ENCODE data around the gene LRRC47.

LRRC47 gene

GRCh38 chr1:3787349-3787715 lies 9.0 kb downstream of the LRRC47 start:
- peak in 1 of 4 experiments; percentile 34 for DNase-seq (ENCODE audit: low read depth in 4 of 4, low spot score in 1 of 4)

GRCh38 chr1:3786468-3787348 lies 9.6 kb downstream of the LRRC47 start:
- no peak for DNase-seq (ENCODE audit: low read depth in 4 of 4, low spot score in 1 of 4)

GRCh38 chr1:3785456-3786157 lies 10.7 kb downstream of the LRRC47 start:
- DNase-seq (ENCODE audit: low read depth in 4 of 4, low spot score in 1 of 4): no peak

GRCh38 chr1:3785045-3785444 lies 11.3 kb downstream of the LRRC47 start:
- DNase-seq (ENCODE audit: low read depth in 4 of 4, low spot score in 1 of 4): no peak

- DNase-seq (ENCODE audit: low read depth in 4 of 4, low spot score in 1 of 4): no peak
Measured at GRCh38 chr1:3783651-3784474, 12.4 kb downstream of the LRRC47 start.

GRCh38 chr1:3780901-3781300 lies 15.4 kb downstream of the LRRC47 start:
- no peak for DNase-seq (ENCODE audit: low read depth in 4 of 4, low spot score in 1 of 4)

GRCh38 chr1:3779912-3780416 lies 16.3 kb downstream of the LRRC47 start:
- DNase-seq (ENCODE audit: low read depth in 4 of 4, low spot score in 1 of 4): no peak

- no peak for DNase-seq (ENCODE audit: low read depth in 4 of 4, low spot score in 1 of 4)
Measured at GRCh38 chr1:3779265-3779911, 16.9 kb downstream of the LRRC47 start.

- DNase-seq (ENCODE audit: low read depth in 4 of 4, low spot score in 1 of 4): no peak
Measured at GRCh38 chr1:3778590-3779264, 17.6 kb downstream of the LRRC47 start.

- no peak for DNase-seq (ENCODE audit: low read depth in 4 of 4, low spot score in 1 of 4)
Measured at GRCh38 chr1:3777647-3778589, 18.4 kb downstream of the LRRC47 start.

GRCh38 chr1:3777078-3777547 lies 19.2 kb downstream of the LRRC47 start:
- no peak for DNase-seq (ENCODE audit: low read depth in 4 of 4, low spot score in 1 of 4)

- no peak for DNase-seq (ENCODE audit: low read depth in 4 of 4, low spot score in 1 of 4)
Measured at GRCh38 chr1:3776231-3776961, 19.9 kb downstream of the LRRC47 start.

- DNase-seq (ENCODE audit: low read depth in 4 of 4, low spot score in 1 of 4): peak in 2 of 4 experiments; percentile 38 to 40
Measured at GRCh38 chr1:3775490-3776230, 20.6 kb downstream of the LRRC47 start.

GRCh38 chr1:3774946-3775489 lies 21.3 kb downstream of the LRRC47 start:
- no peak for DNase-seq (ENCODE audit: low read depth in 4 of 4, low spot score in 1 of 4)

GRCh38 chr1:3774276-3774945 lies 21.9 kb downstream of the LRRC47 start:
- DNase-seq (ENCODE audit: low read depth in 4 of 4, low spot score in 1 of 4): no peak

- no peak for DNase-seq (ENCODE audit: low read depth in 4 of 4, low spot score in 1 of 4)
Measured at GRCh38 chr1:3773572-3774275, 22.6 kb downstream of the LRRC47 start.
